ENCODE results near the gene DNAJB13.
"Not testable (repeated sequence)": the region's sequence is repeated elsewhere in the genome, so short reads cannot be mapped to it uniquely, and the experiment has no call there.

The DNAJB13 gene

GRCh38 chr11:73977856-73978519, 27.2 kb downstream of the DNAJB13 start:
- DNase-seq (ENCODE audit: low spot score) = no peak

- no peak for DNase-seq (ENCODE audit: low spot score)
These were observed 27.8 kb downstream of the DNAJB13 start for GRCh38 chr11:73978576-73979086.

GRCh38 chr11:73980001-73980961, 29.5 kb downstream of the DNAJB13 start:
- DNase-seq (ENCODE audit: low spot score) = peak; percentile 45

GRCh38 chr11:73981051-73981805, 30.4 kb downstream of the DNAJB13 start:
- DNase-seq (ENCODE audit: low spot score) = no peak

- no peak for DNase-seq (ENCODE audit: low spot score)
These were observed 31.8 kb downstream of the DNAJB13 start, which contains the start of gene UCP2 for GRCh38 chr11:73982595-73982989. TSS of gene UCP2 (minus strand) at chr11:73982843. CDS start at chr11:73978378, 4,465 bp downstream.

GRCh38 chr11:73982990-73983740, 32.3 kb downstream of the DNAJB13 start:
- DNase-seq (ENCODE audit: low spot score) = peak; percentile 94

- DNase-seq (ENCODE audit: low spot score) = no peak
These were observed 33.1 kb downstream of the DNAJB13 start for GRCh38 chr11:73983741-73984538.

- DNase-seq (ENCODE audit: low spot score) = not testable (repeated sequence)
These were observed 34.8 kb downstream of the DNAJB13 start for GRCh38 chr11:73985661-73986060.

- no peak for DNase-seq (ENCODE audit: low spot score)
These were observed 37.4 kb downstream of the DNAJB13 start for GRCh38 chr11:73988227-73988626.

GRCh38 chr11:73989156-73989555, 38.3 kb downstream of the DNAJB13 start:
- no peak for DNase-seq (ENCODE audit: low spot score)

GRCh38 chr11:73990730-73991129, 39.9 kb downstream of the DNAJB13 start:
- no peak for DNase-seq (ENCODE audit: low spot score)

GRCh38 chr11:73991471-73992006, 40.7 kb downstream of the DNAJB13 start:
- DNase-seq (ENCODE audit: low spot score) = no peak

- DNase-seq (ENCODE audit: low spot score) = peak; percentile 46
These were observed 44.4 kb downstream of the DNAJB13 start for GRCh38 chr11:73995247-73995646.

GRCh38 chr11:73995731-73996130, 44.9 kb downstream of the DNAJB13 start:
- DNase-seq (ENCODE audit: low spot score) = no peak

GRCh38 chr11:73996161-73996747, 45.4 kb downstream of the DNAJB13 start:
- no peak for DNase-seq (ENCODE audit: low spot score)

- DNase-seq (ENCODE audit: low spot score) = no peak
These were observed 46.4 kb downstream of the DNAJB13 start for GRCh38 chr11:73997120-73997770.

- DNase-seq (ENCODE audit: low spot score) = no peak
These were observed 48.2 kb downstream of the DNAJB13 start for GRCh38 chr11:73998846-73999575.

GRCh38 chr11:73999581-74000306, 48.9 kb downstream of the DNAJB13 start:
- no peak for DNase-seq (ENCODE audit: low spot score)

All from pons (tissue), 1 donor.